NCI-H2029 (cell line): ENCODE results near the gene DICER1.
"Not testable (repeated sequence)": the region's sequence is repeated elsewhere in the genome, so short reads cannot be mapped to it uniquely, and the experiment has no call there.

Experiments used
- DNase-seq: peaks from one replicate; lab custom pipeline; 2025; lab: John Stamatoyannopoulos, UW

DICER1 gene

DNA sequence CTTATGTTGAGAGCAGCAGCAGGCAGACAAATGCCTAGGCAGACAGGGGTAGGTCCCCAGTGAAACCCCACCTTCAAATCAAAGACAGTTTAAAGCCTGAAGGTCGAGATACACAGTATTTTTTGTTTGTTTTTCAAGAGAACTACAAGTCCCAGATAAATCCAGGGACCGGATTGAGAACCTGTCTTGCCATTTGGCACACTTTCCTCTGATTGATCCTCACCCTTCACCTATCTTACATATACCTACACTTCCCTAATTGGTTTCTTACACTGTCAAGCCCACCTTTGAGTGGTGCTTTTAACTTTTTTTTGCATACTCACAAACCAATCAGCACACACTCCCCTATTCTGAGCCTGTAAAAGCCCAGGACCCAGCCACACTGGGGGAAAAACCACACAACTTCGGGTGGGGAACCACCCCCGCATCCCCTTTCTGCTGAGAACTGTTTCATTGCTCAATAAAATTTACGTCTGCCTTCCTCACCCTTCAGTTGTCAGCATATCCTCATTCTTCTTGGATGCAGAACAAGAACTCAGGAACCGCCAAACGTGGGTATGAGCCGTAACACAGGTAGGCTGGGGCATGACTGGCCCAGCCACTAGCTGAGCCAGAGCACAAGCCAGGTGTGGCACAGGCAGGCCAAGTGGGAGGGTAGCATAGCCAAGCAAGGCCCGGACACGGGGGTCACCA lies 11.1 kb downstream of the DICER1 start:
- DNase-seq, result no peak

DNA sequence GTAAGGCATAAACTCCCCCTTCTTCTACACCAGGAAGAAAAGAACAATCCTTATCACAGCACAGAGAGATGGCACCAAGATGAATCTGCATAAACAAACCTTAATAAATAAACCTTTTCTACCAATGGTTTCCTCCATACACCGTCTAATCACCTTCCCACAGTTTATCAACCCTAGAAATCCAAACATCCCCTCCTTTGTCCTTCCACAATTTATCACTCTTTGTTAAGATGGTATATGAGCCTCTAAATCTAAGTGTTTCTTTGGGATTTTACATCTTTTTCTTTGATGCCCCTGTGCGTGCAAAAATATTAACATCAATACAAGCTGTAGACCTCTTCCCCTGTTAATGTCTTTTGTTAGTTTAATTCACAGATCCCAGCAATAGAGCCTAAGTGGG lies 12.5 kb downstream of the DICER1 start:
- DNase-seq, result no peak

DNA sequence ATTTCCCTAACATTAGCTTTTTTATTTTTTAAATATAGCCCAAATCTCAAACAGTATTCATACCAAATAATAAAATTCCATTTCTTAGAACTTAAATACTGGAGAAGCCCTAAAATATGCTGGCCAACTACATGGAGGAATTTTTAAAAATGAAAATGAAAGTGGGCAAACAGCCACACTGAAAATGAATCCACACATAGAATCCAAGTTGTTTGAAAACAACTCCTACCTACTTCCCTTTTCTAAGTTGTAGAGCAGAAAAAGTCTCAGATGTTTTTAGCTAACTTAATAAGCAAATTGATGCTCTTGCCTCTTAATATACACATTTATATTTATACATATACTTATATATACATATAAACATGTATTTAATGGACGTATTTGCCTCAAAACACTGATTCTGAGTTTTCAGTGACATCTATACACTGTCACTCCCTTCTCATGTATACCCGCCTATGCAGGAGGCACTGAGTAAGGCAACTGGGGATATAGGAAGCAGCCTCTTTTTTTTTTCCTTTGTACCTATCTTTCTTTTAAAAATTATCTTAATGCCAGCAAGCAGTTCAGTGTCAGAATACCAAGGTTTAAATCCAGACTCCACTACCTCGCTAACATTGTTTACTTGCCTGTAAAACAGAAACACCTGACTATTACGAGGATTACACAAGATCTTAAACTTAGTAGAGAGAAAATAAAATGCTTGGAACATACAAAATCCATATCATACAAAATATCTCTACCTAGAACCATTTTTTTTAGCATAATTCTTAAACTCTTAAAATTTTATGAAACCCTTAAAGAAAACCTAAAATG lies 13.3 kb downstream of the DICER1 start:
- no peak for DNase-seq

GRCh38 chr14:95142208-95142607 lies 15.1 kb downstream of the DICER1 start:
- DNase-seq, result no peak

- DNase-seq, result no peak
Measured at GRCh38 chr14:95141684-95142083, 15.6 kb downstream of the DICER1 start.

- no peak for DNase-seq
Measured at GRCh38 chr14:95140060-95140858, 17.1 kb downstream of the DICER1 start.

DNA sequence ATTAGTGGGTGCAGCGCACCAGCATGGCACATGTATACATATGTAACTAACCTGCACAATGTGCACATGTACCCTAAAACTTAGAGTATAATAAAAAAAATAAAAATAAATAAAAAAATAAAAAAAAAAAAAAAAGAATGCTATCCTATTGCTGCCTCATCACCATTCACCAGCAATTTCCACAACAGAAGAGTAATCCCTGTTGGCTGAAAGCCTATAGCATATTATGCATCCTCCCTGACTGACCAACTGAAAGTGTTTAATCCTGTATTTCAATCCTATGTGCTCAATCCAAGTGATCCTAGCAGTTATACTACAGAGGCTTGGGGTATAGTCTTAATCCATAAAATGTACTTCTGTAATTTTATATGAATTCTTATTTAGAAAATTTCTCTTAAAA lies 18.5 kb downstream of the DICER1 start:
- DNase-seq, result no peak

DNA sequence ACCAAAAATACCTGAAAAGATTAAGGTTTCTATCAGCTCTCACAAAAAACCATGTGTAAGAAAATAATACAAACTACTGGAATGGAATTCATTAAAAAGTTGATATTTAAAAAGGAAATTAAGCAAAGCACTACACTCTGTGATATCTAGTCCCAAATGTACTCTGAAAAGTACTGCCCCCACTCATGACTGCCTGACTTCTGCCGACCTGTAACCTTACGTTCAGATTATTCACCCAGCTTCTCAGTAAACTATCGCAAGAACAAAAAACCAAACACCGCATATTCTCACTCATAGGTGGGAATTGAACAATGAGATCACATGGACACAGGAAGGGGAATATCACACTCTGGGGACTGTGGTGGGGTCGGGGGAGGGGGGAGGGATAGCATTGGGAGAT lies 18.9 kb downstream of the DICER1 start:
- DNase-seq, result not testable (repeated sequence)

- DNase-seq, result no peak
Measured at GRCh38 chr14:95137804-95138167, 19.5 kb downstream of the DICER1 start.

DNA sequence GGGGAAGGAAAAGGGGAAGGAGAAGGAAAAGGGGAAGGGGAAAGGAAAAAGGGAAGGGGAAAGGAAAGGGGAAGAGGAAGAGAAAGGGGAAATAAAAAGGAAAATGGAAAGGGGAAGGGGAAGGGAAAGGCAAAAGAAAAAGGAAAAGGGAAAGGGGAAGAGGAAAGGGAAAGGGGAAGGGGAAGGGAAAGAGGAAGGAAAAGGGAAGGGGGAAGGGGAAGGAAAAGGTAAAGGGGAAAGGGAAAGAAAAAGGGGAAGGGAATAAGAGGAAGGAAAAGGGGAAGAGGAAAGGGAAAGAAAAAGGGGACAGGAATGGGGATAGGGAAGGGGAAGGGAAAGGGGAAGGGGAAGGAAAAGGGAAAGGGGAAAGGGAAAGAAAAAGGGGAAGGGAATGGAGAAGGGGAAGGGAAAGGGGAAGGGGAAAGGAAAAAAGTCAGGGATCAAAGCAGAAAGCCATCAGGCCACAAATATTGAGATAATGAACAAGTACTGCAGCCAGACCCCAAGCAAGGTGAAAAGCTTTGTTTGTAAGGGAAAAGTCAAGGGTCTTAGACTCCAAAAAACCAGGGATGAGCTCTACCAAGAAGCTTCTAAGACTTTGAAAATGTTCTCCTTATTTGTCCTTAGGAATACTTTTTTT lies 20.0 kb downstream of the DICER1 start:
- DNase-seq, result no peak

GRCh38 chr14:95136631-95137030 lies 20.7 kb downstream of the DICER1 start:
- no peak for DNase-seq

GRCh38 chr14:95134304-95134933 lies 22.9 kb downstream of the DICER1 start:
- no peak for DNase-seq

DNA sequence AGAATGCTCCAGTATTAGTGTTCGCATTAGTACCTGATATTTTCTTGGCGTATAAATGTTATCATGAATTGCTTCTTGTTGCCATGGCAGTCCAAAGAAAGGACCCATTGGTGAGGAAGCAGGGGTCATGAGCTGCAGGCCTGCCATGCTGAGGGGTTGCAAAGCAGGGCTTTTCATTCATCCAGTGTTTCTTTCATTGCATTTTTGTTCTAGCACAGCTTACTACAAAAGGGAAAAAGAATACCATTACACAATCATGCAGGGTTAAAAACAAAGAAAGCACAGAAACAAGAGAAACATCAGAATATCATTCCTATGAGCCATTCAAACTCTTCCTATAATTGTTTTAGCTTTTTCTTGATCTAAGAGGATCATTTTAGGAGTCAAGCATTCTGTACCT lies 24.0 kb downstream of the DICER1 start:
- DNase-seq, result no peak

DNA sequence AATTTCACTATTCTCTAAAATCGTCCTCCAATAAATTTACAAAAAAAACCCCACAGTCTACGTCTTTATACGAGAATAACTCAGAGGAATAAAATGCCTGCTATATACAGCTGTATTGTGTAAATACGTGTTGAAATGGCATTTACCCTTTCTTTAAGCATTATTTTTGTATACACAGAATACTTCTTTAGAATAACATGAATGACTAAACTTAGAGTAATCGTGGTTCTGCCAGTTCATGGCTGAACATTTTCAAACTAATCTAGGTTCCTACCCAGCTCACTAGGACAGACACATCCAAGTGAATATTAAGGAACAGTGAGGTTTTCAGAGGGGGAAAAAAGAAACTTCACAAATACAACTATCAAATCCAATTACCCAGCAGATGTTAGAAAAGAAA lies 24.6 kb downstream of the DICER1 start:
- no peak for DNase-seq

GRCh38 chr14:95130549-95130948 lies 26.8 kb downstream of the DICER1 start:
- DNase-seq, result no peak

- no peak for DNase-seq
Measured at GRCh38 chr14:95128140-95128539, 29.2 kb downstream of the DICER1 start.

GRCh38 chr14:95127531-95127911 lies 29.8 kb downstream of the DICER1 start:
- no peak for DNase-seq

DNA sequence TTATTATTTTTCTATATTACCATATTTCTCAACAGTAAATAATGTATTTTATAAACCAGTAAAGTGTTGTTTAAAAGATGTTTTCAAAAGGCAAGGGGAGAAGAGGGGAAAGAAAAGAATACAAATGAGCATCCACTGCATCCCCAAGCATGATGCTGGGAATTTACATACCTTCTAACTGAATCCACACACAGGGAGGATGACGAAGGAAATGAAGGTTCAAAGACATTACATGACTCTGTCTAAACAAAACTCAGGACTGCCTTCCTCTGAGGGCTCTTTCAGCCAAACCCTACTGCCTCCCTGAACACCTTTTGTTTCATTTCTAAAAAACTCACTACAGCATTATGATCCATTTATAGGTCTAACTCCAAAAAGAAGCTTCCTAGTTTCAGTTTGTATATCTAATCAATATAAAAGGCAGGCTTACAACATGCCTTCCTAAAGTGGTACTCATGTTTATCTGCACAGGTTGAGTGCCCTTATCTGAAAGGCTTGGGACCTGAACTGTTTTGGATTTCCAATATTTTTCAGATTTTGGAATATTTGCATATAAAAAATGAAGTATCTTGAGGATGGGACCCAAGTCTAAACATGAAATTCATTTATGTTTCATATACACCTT lies 30.3 kb downstream of the DICER1 start:
- no peak for DNase-seq

GRCh38 chr14:95125915-95126314 lies 31.4 kb downstream of the DICER1 start:
- no peak for DNase-seq

DNA sequence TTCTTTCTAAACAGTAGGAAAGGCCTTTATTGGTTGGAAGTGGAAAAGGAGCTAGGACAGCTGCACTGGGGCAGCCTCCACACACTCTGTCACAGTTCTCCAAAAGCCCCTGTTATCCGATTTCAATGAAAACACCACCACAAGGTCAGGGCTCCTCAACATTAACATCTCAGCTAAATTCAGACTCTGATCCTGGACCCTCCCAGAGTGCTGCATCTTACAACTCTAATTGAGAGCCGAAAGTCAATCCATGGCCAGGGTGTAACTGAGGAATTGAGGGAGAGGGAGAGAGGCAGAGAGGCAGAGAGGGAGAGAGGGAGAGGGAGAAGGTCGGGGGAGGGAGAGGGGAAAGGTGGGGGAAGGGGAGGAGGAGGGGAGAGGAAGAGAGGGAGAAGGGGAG lies 32.1 kb downstream of the DICER1 start:
- DNase-seq, result no peak

- peak; percentile 18 for DNase-seq
Measured at GRCh38 chr14:95123891-95124579, 33.3 kb downstream of the DICER1 start.
